NCI-H2107 treated with DMSO at 0.1 percent for 48 hours (cell line): ENCODE results near the gene PIGT.
"Not testable (repeated sequence)": the region's sequence is repeated elsewhere in the genome, so short reads cannot be mapped to it uniquely, and the experiment has no call there.

Experiments
- DNase-seq: peaks from one replicate; lab custom pipeline; 2025; ENCODE audit not compliant: unreplicated experiment; lab: John Stamatoyannopoulos, UW

The PIGT gene

DNA sequence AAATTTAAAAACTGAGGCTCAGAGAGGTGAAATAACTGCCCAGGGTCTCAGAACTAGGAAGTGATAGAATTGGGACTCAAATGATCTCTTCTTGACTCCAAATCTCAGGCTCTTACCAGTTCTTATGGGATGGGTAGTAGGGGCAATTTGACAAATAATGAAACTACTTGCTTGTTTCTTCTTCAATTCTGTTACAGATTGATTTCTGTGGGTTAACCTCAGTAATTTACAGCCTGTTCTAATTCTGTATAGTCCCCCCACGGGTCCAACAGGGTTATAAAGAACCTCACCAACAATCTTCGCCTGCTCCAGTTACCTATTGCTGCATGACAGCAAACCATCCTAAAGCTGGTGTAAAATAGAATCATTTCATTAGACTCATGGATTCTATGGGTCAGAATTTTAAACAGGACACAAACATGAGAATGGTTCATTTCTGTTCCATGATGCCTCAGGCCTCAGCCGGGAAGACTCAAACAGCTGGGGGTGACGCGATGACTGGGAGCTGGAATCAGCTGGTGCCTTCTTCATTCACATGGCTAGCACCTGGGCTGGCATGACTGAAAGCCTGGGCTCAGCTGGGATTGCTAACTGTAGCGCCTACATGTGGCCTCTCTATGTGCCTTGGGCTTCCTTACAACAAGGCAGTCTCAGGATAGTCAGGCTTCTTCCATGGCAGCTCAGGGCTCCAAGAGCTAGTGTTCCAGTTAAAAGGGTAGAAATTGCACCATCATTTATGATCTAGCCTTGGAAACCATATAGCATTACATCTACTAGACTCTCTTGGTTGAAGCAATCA lies 47.0 kb downstream of the PIGT start:
- no peak for DNase-seq

DNA sequence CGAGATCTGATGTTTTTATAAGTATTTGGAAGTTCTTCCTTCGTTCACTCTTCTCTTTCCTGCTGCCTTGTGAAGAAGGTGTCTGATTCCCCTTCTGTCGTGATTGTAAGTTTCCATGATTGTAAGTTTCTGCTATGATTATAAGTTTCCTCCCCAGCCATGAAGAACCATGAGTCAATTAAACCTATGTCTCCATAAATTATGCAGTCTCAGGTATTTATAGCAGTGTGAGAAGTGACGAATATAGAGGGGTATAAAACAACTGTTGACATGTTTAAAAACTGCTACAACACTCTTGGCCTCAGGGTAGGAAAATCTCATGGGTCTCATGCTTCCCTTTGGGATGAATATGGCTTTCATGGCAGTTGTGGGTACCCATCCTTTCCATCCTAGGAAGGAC lies 47.8 kb downstream of the PIGT start:
- DNase-seq: no peak

DNA sequence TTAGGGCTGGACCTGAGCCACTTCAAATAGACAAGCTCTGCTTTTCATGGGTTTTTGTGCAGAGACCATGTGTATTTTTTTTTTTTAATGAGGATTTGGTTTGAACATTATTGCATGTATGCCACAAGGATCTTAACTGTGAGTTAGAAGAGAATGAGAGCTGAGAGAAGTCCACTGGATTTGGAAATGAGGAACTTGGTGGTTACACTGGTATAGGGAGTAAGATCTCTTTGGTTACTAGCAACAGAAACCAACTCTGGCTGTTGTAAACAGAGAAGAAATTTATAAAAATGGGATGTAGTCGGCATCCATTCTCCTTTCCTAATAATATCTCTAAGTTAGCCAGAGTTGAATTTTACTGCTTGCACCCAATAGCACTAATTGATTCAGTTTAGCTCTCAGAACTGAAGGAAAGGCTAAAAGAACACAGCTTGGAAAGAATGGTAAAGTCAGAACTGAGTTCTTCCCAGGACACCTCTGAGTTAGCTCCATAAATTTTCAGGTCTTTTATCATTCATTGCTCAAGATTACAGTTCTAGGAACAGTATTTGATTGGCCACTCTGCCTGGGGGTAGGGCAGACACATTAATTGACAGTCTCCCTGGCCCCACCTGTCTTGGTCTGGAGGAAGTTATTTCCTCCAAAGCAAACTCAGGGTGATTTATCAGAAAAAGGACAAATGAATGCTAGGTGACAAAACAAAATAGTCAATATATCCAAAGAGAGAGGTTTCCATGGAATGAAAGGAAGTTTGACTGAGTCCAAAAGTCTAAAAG lies 49.7 kb downstream of the PIGT start:
- DNase-seq: no peak

DNA sequence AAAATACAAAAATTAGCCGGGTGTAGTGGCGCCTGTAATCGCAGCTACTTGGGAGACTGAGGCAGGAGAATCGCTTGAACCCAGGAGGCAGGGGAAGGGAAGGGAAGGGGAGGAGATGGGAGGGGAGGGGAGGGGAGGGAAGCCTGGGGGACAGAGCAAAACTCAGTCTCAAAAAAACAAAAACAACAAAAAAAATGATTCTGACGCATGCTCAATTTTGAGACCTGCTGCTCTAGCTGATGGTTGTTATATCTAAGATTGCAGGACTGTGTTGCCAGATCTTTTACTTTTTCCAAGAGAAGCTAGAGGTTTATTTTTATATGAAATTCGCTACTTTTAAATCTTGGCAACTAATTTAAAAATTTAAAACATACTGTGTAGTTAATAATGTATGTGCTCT lies 51.2 kb downstream of the PIGT start:
- DNase-seq: no peak

DNA sequence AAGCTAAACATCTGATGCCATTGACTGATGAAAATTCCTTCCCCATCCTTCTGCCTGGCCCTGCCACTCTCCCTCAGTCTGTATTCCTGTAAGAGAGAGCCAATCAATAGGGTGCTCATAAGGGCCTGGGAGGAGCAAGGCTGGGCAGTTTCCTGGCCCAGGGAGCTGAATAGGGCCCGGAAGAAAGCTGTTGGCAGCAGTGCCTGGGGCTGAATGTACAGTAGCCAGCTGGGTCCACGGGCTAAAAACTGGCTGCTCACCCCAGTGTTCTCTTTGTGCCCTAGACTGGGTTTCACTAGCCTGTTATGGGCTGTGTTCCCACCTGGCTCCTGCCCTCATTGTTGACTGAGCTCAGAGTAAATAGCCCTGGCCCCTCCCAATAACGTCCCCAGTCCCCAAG lies 51.9 kb downstream of the PIGT start:
- DNase-seq: no peak

DNA sequence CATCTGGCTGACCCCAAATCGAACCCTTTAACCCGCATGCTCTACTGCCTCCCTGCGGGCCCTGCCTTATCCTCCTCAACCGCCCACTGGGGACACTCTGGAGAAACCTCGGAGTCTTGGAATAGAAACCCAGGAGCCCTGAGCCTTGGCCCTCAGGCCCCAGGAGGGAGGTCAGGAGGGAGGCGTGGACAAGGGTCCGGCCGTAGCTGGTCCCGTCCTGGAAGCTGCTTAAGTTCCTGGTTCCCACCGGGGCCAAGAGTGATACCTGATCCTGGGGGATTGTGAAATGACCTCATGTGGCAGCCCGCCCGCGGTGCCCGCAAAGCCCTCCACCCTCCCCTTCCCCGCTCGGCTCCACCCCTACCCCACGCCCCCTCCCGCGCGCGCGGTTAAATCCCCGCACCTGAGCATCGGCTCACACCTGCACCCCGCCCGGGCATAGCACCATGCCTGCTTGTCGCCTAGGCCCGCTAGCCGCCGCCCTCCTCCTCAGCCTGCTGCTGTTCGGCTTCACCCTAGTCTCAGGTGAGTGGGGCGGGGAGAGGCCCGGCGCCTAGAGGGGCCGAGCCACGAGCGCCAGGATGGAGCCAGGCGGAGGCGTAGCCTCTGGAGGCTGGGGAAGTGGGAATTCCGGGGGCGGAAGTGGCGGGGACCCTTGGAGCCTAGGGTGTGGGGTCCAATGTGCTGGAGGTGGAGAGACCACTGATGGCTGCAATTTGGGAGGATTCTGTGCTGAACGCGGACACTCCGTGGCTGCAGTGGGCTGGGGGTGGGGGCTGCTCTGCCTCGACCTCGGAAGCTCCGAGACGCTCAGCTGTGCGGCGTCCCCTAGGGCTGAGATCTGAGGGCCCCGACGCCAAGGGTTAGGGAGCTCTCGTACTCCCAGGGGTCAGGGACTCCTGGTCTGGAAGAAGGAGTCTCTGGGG lies 53.7 kb downstream of the PIGT start, which contains the start of gene WFDC2:
WFDC2 (plus strand) TSS at position 418 of the 926 bp plus-strand sequence; CDS start at position 447, 29 bp downstream.
- no peak for DNase-seq

DNA sequence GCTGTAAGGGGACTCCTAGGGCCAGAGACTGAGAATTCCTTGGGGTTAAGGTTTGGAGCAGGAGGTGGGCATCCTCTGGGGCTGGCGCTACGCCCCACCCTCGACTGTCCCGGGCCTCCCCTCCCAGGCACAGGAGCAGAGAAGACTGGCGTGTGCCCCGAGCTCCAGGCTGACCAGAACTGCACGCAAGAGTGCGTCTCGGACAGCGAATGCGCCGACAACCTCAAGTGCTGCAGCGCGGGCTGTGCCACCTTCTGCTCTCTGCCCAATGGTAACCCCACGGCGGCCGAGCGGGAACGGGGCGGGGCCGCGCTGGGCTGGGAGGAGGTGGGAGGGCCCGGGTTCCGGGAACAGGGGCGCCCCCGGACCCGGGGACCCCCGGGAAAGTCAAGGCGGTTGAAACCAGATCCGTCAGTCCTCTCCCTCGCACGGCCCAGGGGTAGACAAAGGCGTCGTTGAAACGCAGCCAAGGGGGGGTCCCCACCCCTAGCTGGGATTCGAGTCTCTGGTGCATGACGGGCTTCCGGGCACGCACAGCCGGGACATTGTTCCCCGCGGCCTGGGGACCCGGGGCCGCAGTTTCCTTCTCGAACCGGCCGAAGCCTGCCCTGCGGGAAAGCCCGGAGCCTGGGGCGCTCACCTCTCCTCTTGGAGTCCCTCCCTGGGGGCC lies 54.5 kb downstream of the PIGT start:
- no peak for DNase-seq

DNA sequence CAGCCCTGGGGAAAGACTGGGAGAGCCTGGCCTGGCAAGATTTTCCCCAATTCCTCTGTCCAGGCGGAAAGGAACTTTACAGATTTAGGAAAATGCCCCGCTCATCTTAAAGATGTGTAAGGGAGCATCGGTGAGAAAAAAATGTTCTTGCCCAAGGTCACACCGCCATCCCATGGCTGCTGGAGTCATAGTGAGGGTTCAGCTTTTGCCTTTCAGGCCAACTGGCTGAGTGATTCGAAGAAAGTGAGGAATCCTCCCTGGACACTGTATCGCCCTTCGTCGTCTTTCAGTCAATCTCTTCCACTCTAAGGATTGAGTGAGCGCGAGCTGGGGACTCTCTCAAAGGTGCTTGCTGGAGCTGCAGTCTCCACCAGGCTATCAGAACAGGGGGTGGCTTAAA lies 55.0 kb downstream of the PIGT start:
- no peak for DNase-seq

DNA sequence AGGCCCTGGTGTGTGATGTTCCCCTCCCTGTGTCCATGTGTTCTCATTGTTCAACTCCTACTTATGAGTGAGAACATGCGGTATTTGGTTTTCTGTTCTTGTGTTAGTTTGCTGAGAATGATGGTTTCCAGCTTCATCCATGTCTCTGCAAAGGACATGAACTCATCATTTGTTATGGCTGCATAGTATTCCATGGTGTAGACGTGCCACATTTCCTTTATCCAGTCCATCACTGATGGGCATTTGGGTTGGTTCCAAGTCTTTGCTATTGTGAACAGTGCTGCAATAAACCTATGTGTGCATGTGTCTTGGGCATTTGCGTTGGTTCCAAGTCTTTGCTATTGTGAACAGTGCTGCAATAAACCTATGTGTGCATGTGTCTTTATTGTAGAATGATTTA lies 56.3 kb downstream of the PIGT start:
- DNase-seq: not testable (repeated sequence)
